HCT116 (cell line): Measurements from ENCODE around the gene HDHD3.

Experiments used
- CEBPB ChIP-seq: IDR thresholded peaks from 2 replicates; pipeline ENCODE4 v1.6.1; 2012; ENCODE audit warnings: low read depth
- TF ChIP-seq, protein P1 (sequence below): IDR thresholded peaks from 2 replicates; pipeline ENCODE4 v1.6.1; 2012; ENCODE audit warnings: low read depth

- TF ChIP-seq CEBPB: no peak
- TF ChIP-seq, protein P1, sequence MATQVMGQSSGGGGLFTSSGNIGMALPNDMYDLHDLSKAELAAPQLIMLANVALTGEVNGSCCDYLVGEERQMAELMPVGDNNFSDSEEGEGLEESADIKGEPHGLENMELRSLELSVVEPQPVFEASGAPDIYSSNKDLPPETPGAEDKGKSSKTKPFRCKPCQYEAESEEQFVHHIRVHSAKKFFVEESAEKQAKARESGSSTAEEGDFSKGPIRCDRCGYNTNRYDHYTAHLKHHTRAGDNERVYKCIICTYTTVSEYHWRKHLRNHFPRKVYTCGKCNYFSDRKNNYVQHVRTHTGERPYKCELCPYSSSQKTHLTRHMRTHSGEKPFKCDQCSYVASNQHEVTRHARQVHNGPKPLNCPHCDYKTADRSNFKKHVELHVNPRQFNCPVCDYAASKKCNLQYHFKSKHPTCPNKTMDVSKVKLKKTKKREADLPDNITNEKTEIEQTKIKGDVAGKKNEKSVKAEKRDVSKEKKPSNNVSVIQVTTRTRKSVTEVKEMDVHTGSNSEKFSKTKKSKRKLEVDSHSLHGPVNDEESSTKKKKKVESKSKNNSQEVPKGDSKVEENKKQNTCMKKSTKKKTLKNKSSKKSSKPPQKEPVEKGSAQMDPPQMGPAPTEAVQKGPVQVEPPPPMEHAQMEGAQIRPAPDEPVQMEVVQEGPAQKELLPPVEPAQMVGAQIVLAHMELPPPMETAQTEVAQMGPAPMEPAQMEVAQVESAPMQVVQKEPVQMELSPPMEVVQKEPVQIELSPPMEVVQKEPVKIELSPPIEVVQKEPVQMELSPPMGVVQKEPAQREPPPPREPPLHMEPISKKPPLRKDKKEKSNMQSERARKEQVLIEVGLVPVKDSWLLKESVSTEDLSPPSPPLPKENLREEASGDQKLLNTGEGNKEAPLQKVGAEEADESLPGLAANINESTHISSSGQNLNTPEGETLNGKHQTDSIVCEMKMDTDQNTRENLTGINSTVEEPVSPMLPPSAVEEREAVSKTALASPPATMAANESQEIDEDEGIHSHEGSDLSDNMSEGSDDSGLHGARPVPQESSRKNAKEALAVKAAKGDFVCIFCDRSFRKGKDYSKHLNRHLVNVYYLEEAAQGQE: no peak
Observed at GRCh38 chr9:113352006-113352405, 24.8 kb downstream of the HDHD3 start.
